ENCODE measurements around the gene CTTNBP2NL. TPM values are rescaled to one million over a fixed set of nuclear protein-coding genes. Genes with fewer than 3 reads are reported as not detected.

The CTTNBP2NL gene
- total RNA-seq, 4 donors from 2014 or later: 25.9 to 59.4 (median 49.3) TPM

GRCh38 chr1:112369392-112370285, 26.4 kb upstream of the CTTNBP2NL start:
- H3K4me1 ChIP-seq: no peaks in the 10 kb centered on the region
- no peaks in the 10 kb centered on the region for H3K9me3 ChIP-seq
- H3K27ac ChIP-seq: no peak overlapping the region
- H3K27me3 ChIP-seq: peaks cover 7% of the 10 kb centered on the region
- no peak for TF ChIP-seq POLR2A (IDR thresholded peaks at IDR 0.05)
- TF ChIP-seq CTCF (IDR thresholded peaks at IDR 0.05): peak; percentile 85 to 96
- TF ChIP-seq POLR2AphosphoS5 (IDR thresholded peaks at IDR 0.05): no peak
- no peak for TF ChIP-seq EP300 (IDR thresholded peaks at IDR 0.05)
- peak; percentile 90 to 92 for DNase-seq (ENCODE audit: low spot score in 2 of 2)
- H3K4me3 ChIP-seq: no peak overlapping the region
- H3K36me3 ChIP-seq: no peaks in the 10 kb centered on the region
- WGBS: 22% methylated on average over 16 of the region's 16 CpGs

DNA sequence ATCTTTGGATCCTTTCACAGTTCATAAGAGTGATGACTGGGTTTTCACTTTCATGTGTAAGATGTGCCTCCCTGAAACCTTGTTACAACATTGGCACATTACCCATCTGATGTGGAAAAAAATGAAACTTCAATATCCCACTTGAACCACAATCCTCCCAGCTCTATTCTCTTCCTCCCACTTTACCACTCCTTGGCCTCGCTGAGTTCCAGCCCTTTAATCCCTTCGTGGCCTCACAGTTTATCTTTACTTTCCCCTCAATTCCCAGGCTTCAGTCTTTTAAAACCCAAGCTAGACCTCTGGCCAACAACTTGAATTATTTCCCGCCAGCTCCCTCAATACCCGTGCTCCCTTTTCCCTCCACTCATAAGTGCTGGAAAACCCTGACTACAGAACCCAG, 25.0 kb upstream of the CTTNBP2NL start:
- 70% methylated on average over 4 of the region's 4 CpGs for WGBS
- peaks cover 7% of the 10 kb centered on the region for H3K27me3 ChIP-seq
- DNase-seq (ENCODE audit: low spot score in 2 of 2): no peak
- no peak overlapping the region for H3K4me3 ChIP-seq
- H3K27ac ChIP-seq: no peak overlapping the region
- no peaks in the 10 kb centered on the region for H3K4me1 ChIP-seq
- no peak for TF ChIP-seq POLR2A (IDR thresholded peaks at IDR 0.05)
- no peak for TF ChIP-seq CTCF (IDR thresholded peaks at IDR 0.05)
- no peak for TF ChIP-seq POLR2AphosphoS5 (IDR thresholded peaks at IDR 0.05)
- no peak for TF ChIP-seq EP300 (IDR thresholded peaks at IDR 0.05)
- H3K9me3 ChIP-seq: no peaks in the 10 kb centered on the region
- H3K36me3 ChIP-seq: no peaks in the 10 kb centered on the region

- Histone ChIP-seq H3K27ac (no peak overlapping the region), H3K4me1 (no peaks in the 10 kb centered on the region), H3K9me3 (no peaks in the 10 kb centered on the region), H3K4me3 (no peak overlapping the region), H3K36me3 (no peaks in the 10 kb centered on the region), H3K27me3 (peaks cover 7% of the 10 kb centered on the region)
- WGBS: 93% methylated on average over 3 of the region's 3 CpGs
- TF ChIP-seq POLR2A (IDR thresholded peaks at IDR 0.05): no peak
- no peak for TF ChIP-seq CTCF (IDR thresholded peaks at IDR 0.05)
- TF ChIP-seq EP300 (IDR thresholded peaks at IDR 0.05): no peak
- TF ChIP-seq POLR2AphosphoS5 (IDR thresholded peaks at IDR 0.05): no peak
- DNase-seq (ENCODE audit: low spot score in 2 of 2): no peak
These were observed 24.2 kb upstream of the CTTNBP2NL start for GRCh38 chr1:112371775-112372174.

- H3K4me1 ChIP-seq: no peaks in the 10 kb centered on the region
- no peak overlapping the region for H3K4me3 ChIP-seq
- no peak overlapping the region for H3K27ac ChIP-seq
- WGBS: 69% methylated on average over 1 of the region's 1 CpG
- no peak for DNase-seq (ENCODE audit: low spot score in 2 of 2)
- no peaks in the 10 kb centered on the region for H3K36me3 ChIP-seq
- H3K27me3 ChIP-seq: peaks cover 7% of the 10 kb centered on the region
- no peaks in the 10 kb centered on the region for H3K9me3 ChIP-seq
- TF ChIP-seq EP300 (IDR thresholded peaks at IDR 0.05): no peak
- no peak for TF ChIP-seq POLR2AphosphoS5 (IDR thresholded peaks at IDR 0.05)
- TF ChIP-seq CTCF (IDR thresholded peaks at IDR 0.05): no peak
- no peak for TF ChIP-seq POLR2A (IDR thresholded peaks at IDR 0.05)
These were observed 22.2 kb upstream of the CTTNBP2NL start for GRCh38 chr1:112373806-112374205.

DNA sequence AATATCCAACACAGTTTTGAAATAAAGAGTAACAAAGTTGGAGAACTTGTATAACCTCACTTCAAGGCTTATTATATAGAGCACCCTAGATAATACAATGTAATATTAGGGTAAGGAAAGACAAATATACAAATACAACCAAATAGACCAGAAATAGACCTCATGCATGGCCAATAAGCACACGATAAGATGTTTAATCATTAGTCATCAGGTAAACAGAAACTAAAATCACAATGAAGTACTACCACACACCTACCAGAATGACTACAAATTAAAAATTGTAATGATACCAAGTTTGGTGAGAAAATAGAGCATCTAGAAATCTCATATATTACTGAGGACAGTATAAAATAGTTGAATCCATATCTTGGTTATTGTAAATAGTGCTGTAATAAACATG, 20.3 kb upstream of the CTTNBP2NL start:
- no peaks in the 10 kb centered on the region for H3K4me1 ChIP-seq
- no peak overlapping the region for H3K4me3 ChIP-seq
- no peak for TF ChIP-seq EP300 (IDR thresholded peaks at IDR 0.05)
- no peak for TF ChIP-seq POLR2A (IDR thresholded peaks at IDR 0.05)
- TF ChIP-seq CTCF (IDR thresholded peaks at IDR 0.05): no peak
- TF ChIP-seq POLR2AphosphoS5 (IDR thresholded peaks at IDR 0.05): no peak
- H3K27me3 ChIP-seq: peaks cover 7% of the 10 kb centered on the region
- H3K36me3 ChIP-seq: no peaks in the 10 kb centered on the region
- no peak for DNase-seq (ENCODE audit: low spot score in 2 of 2)
- H3K9me3 ChIP-seq: no peaks in the 10 kb centered on the region
- WGBS: 56% methylated on average over 1 of the region's 1 CpG
- H3K27ac ChIP-seq: no peak overlapping the region

All from suprapubic skin (tissue), 4 donors.